Measurements from ENCODE around the gene ACTL6B. TPM values are rescaled to one million over a fixed set of nuclear protein-coding genes. Genes with fewer than 3 reads are reported as not detected.

ACTL6B gene
- polyA plus RNA-seq, 1 donor (not counting 4 experiments of a cell fraction or from before 2014, with no cell fraction given) = not detected

DNA sequence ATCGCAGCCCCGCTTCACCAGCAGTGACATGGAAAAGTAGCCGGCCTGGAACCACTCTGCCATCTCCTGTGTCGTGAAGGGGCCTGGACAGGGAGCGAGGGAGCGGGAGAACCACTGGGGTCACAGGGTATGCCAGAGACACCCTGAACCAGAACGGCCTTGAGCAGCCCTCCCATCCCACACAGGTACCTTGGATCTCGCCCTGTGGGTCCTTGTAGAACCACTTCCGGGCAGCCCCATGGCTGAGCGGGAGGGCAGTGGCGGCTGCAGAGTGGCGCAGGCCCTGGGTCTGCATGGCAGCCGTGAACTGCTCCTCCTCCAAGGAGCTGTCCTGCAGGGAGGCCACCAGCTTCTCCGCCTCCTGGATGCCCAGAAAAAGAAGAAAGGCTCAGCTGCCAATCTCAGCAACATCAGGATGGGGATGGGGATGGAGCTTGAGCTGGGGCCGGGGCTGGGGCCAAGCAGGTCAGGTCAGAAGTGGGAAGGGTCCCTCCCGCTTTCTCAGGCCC lies 28.3 kb upstream of the ACTL6B start:
- Histone ChIP-seq H3K9me3 (ENCODE audit: control insufficient read depth, low read depth, low read length) (no peaks in the 10 kb centered on the region), H4K20me1 (ENCODE audit: control insufficient read depth, extremely low read depth, insufficient read depth, low read length) (peaks cover 1% of the 10 kb centered on the region), H2AFZ (ENCODE audit: control insufficient read depth, low read length) (no peak overlapping the region), H3K27me3 (ENCODE audit: control insufficient read depth, extremely low read depth, insufficient read depth, low read length) (no peaks in the 10 kb centered on the region), H3K4me1 (ENCODE audit: control insufficient read depth, extremely low read depth, insufficient read depth, low read length) (peaks cover 5% of the 10 kb centered on the region), H3K79me2 (ENCODE audit: control insufficient read depth, insufficient read depth, low read length) (peaks cover 13% of the 10 kb centered on the region), H3K36me3 (ENCODE audit: control insufficient read depth in 2 of 2, extremely low read depth in 1 of 2, insufficient read depth in 2 of 2, low read length in 2 of 2) (peaks cover 23% of the 10 kb centered on the region in 2 experiments), H3K4me2 (ENCODE audit: control insufficient read depth, extremely low read depth, insufficient read depth, low read depth, low read length) (no peak overlapping the region), H3K4me3 (ENCODE audit: control insufficient read depth in 2 of 3, extremely low read depth in 1 of 3, insufficient read depth in 2 of 3, low read depth in 1 of 3, low read length in 3 of 3) (no peak overlapping the region), H3K27ac (ENCODE audit: control insufficient read depth, insufficient read depth, low read length) (no peak overlapping the region), H3K9ac (ENCODE audit: control insufficient read depth, extremely low read depth, insufficient read depth, low read length) (no peak overlapping the region), H3K9me1 (ENCODE audit: control insufficient read depth, extremely low read depth, insufficient read depth, low read length) (no peaks in the 10 kb centered on the region)
- dilution Hi-C loops (cut with MboI; ENCODE audit: extremely low pct_ligation_motif_present, low sequenced_read_pairs) = no loop called here
- no peak for DNase-seq (ENCODE audit: low read depth, low spot score)
- TF ChIP-seq EZH2 (IDR thresholded peaks at IDR 0.05; ENCODE audit: low read length) = no peak
- TF ChIP-seq, protein P1, sequence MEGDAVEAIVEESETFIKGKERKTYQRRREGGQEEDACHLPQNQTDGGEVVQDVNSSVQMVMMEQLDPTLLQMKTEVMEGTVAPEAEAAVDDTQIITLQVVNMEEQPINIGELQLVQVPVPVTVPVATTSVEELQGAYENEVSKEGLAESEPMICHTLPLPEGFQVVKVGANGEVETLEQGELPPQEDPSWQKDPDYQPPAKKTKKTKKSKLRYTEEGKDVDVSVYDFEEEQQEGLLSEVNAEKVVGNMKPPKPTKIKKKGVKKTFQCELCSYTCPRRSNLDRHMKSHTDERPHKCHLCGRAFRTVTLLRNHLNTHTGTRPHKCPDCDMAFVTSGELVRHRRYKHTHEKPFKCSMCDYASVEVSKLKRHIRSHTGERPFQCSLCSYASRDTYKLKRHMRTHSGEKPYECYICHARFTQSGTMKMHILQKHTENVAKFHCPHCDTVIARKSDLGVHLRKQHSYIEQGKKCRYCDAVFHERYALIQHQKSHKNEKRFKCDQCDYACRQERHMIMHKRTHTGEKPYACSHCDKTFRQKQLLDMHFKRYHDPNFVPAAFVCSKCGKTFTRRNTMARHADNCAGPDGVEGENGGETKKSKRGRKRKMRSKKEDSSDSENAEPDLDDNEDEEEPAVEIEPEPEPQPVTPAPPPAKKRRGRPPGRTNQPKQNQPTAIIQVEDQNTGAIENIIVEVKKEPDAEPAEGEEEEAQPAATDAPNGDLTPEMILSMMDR (optimal IDR thresholded peaks at IDR 0.05 in 1 of 3, IDR thresholded peaks at IDR 0.05 in 1 of 3, conservative IDR thresholded peaks at IDR 0.05 in 1 of 3; ENCODE audit: extremely low read depth in 1 of 3, insufficient read depth in 2 of 3, low read length in 3 of 3) = no peak
- FAIRE-seq = no peak

DNA sequence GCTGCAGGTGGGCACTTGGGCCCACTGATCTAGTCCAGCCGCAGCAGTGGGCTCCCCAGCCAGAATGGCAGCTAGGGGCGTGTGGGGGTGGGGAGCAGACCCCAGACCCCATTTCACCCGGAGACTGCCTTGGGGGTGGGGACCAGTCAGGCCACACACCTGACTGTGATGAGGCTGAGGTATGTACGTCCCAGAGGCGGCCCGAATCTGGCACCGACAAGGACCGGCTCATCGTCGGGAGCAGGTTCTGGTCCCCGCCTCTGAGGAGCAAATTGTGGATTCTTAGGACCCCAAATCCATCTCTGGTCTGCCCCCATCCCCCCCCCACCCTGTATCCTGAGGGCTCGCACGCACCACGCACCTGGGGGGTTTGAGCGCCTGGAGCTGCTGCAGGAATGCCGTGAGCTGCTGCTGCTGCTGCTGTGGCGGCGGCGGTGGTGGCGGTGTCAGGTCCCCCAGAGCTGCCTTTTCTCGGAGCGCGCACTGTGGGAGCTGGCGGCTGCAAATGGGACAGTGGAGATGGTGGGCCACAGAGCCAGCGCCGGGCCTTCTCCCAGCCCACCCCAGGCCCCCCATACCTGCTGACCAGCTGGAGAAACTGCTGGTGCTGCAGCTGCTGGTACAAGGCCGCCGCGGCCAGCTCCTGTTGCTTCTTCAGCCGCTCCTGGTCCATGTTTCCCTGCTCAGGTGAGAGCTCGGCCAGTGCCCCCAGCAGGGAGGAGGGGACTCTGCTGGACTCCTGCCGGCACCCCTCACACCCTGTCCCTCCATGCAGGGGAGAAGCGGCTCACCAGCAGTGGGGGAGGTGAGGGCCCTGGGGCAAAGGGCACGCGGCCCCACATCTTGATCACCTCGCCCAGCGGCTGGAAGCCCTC lies 27.6 kb upstream of the ACTL6B start:
- Histone ChIP-seq H3K27me3 (ENCODE audit: control insufficient read depth, extremely low read depth, insufficient read depth, low read length) (no peaks in the 10 kb centered on the region), H2AFZ (ENCODE audit: control insufficient read depth, low read length) (no peak overlapping the region), H3K4me1 (ENCODE audit: control insufficient read depth, extremely low read depth, insufficient read depth, low read length) (peaks cover 6% of the 10 kb centered on the region), H3K9ac (ENCODE audit: control insufficient read depth, extremely low read depth, insufficient read depth, low read length) (no peak overlapping the region), H3K36me3 (ENCODE audit: control insufficient read depth in 2 of 2, extremely low read depth in 1 of 2, insufficient read depth in 2 of 2, low read length in 2 of 2) (peaks cover 23 to 26% of the 10 kb centered on the region in 2 experiments), H3K9me1 (ENCODE audit: control insufficient read depth, extremely low read depth, insufficient read depth, low read length) (no peaks in the 10 kb centered on the region), H4K20me1 (ENCODE audit: control insufficient read depth, extremely low read depth, insufficient read depth, low read length) (peaks cover 3% of the 10 kb centered on the region), H3K27ac (ENCODE audit: control insufficient read depth, insufficient read depth, low read length) (no peak overlapping the region), H3K4me2 (ENCODE audit: control insufficient read depth, extremely low read depth, insufficient read depth, low read depth, low read length) (no peak overlapping the region), H3K9me3 (ENCODE audit: control insufficient read depth, low read depth, low read length) (no peaks in the 10 kb centered on the region), H3K4me3 (ENCODE audit: control insufficient read depth in 2 of 3, extremely low read depth in 1 of 3, insufficient read depth in 2 of 3, low read depth in 1 of 3, low read length in 3 of 3) (no peak overlapping the region), H3K79me2 (ENCODE audit: control insufficient read depth, insufficient read depth, low read length) (peaks cover 6% of the 10 kb centered on the region)
- FAIRE-seq (no peak), DNase-seq (ENCODE audit: low read depth, low spot score) (no peak)
- dilution Hi-C loops (cut with MboI; ENCODE audit: extremely low pct_ligation_motif_present, low sequenced_read_pairs) = no loop called here
- TF ChIP-seq, protein P1 (optimal IDR thresholded peaks at IDR 0.05 in 1 of 3, IDR thresholded peaks at IDR 0.05 in 1 of 3, conservative IDR thresholded peaks at IDR 0.05 in 1 of 3; ENCODE audit: extremely low read depth in 1 of 3, insufficient read depth in 2 of 3, low read length in 3 of 3) = no peak
- no peak for TF ChIP-seq EZH2 (IDR thresholded peaks at IDR 0.05; ENCODE audit: low read length)
